NCI-H1694 (cell line): ENCODE data around the gene TCAP.

Experiments
- DNase-seq: peaks from one replicate; lab custom pipeline; 2025; lab: John Stamatoyannopoulos, UW

The TCAP gene

GRCh38 chr17:39629494-39629880 is 35.7 kb upstream of the TCAP start:
- no peak for DNase-seq

GRCh38 chr17:39629898-39630297 is 35.3 kb upstream of the TCAP start:
- no peak for DNase-seq

GRCh38 chr17:39631403-39631802 is 33.7 kb upstream of the TCAP start:
- DNase-seq: no peak

- no peak for DNase-seq
Observed at GRCh38 chr17:39632153-39632941, 32.8 kb upstream of the TCAP start.

- no peak for DNase-seq
Observed at GRCh38 chr17:39633570-39634183, 31.5 kb upstream of the TCAP start.

GRCh38 chr17:39634384-39634871 is 30.7 kb upstream of the TCAP start:
- peak; percentile 72 for DNase-seq

- DNase-seq: no peak
Observed at GRCh38 chr17:39635614-39636176, 29.5 kb upstream of the TCAP start.

- DNase-seq: no peak
Observed at GRCh38 chr17:39636587-39636926, 28.6 kb upstream of the TCAP start.

GRCh38 chr17:39636927-39637736 is 28.0 kb upstream of the TCAP start, which contains the start of gene STARD3:
STARD3 (plus strand) TSS chr17:39637144; CDS start chr17:39653532, 16,388 bp downstream.
- peak; percentile 45 for DNase-seq

- no peak for DNase-seq
Observed at GRCh38 chr17:39638317-39638716, 26.8 kb upstream of the TCAP start.

GRCh38 chr17:39639043-39639442 is 26.1 kb upstream of the TCAP start:
- DNase-seq: no peak

GRCh38 chr17:39639566-39640458 is 25.3 kb upstream of the TCAP start:
- DNase-seq: no peak

- DNase-seq: no peak
Observed at GRCh38 chr17:39640591-39641031, 24.5 kb upstream of the TCAP start.

- no peak for DNase-seq
Observed at GRCh38 chr17:39641097-39641496, 24.1 kb upstream of the TCAP start.

GRCh38 chr17:39641883-39642282 is 23.3 kb upstream of the TCAP start:
- DNase-seq: no peak

GRCh38 chr17:39642291-39643074 is 22.7 kb upstream of the TCAP start:
- no peak for DNase-seq

GRCh38 chr17:39643271-39643670 is 21.9 kb upstream of the TCAP start:
- DNase-seq: no peak

GRCh38 chr17:39647256-39647655 is 17.9 kb upstream of the TCAP start:
- no peak for DNase-seq

GRCh38 chr17:39648616-39649366 is 16.4 kb upstream of the TCAP start:
- DNase-seq: no peak

- DNase-seq: no peak
Observed at GRCh38 chr17:39650121-39650579, 15.0 kb upstream of the TCAP start.
